ENCODE measurements around the gene HSF4.
A peak's percentile ranks its signal among the peaks of the same experiment; 100 is the strongest.

GRCh38 chr16:67184995-67185650, 20.6 kb downstream of the HSF4 start:
- TF ChIP-seq FOXP1 (CRISPR knock-in tag; IDR thresholded peaks at IDR 0.05; ENCODE audit: borderline replicate concordance) = peak; percentile 75
- TF ChIP-seq CTCF (IDR thresholded peaks at IDR 0.05) = peak; percentile 47; the same call in 1 of the 2 replicates
- TF ChIP-seq SMAD4 (CRISPR knock-in tag; IDR thresholded peaks at IDR 0.05) = no peak; the same call in 1 of the 2 replicates
- 0 out of 2 replicates have a peak, but pooled peaks have one; percentile 60 for TF ChIP-seq ESRRA (CRISPR knock-in tag; IDR thresholded peaks at IDR 0.05; ENCODE audit: borderline replicate concordance)
- no peak for TF ChIP-seq TP53 (CRISPR knock-in tag; IDR thresholded peaks at IDR 0.05)
- no peak for TF ChIP-seq ZBTB43 (CRISPR knock-in tag; IDR thresholded peaks at IDR 0.05)
- 0 out of 2 replicates have a peak, but pooled peaks have one; percentile 62 for TF ChIP-seq CREM (CRISPR knock-in tag; IDR thresholded peaks at IDR 0.05)
- TF ChIP-seq NR2C2 (CRISPR knock-in tag; IDR thresholded peaks at IDR 0.05) = peak; percentile 45; the same call in 1 of the 2 replicates
- TF ChIP-seq ZNF423 (CRISPR knock-in tag; IDR thresholded peaks at IDR 0.05) = no peak
- no peak for TF ChIP-seq NR1H2 (CRISPR knock-in tag; IDR thresholded peaks at IDR 0.05)
- TF ChIP-seq ETV6 (CRISPR knock-in tag; IDR thresholded peaks at IDR 0.05) = peak; percentile 85
- TF ChIP-seq ZNF121 (CRISPR knock-in tag; IDR thresholded peaks at IDR 0.05) = peak; percentile 82
- peak; percentile 86; the same call in 1 of the 2 replicates for TF ChIP-seq FOXK1 (CRISPR knock-in tag; IDR thresholded peaks at IDR 0.05)
- no peak for TF ChIP-seq ZNF512 (CRISPR knock-in tag; IDR thresholded peaks at IDR 0.05; ENCODE audit: borderline replicate concordance)
